DND-41 (cell line): Measurements from ENCODE around the gene SCLY.

Experiments used
- EZH2 ChIP-seq: IDR thresholded peaks from 3 replicates; pipeline ENCODE4 v1.6.1; 2012; ENCODE audit warnings: borderline replicate concordance, low read depth, mild to moderate bottlenecking, moderate library complexity, low read length, inconsistent platforms; ENCODE audit not compliant: severe bottlenecking
- TF ChIP-seq, protein P1 (sequence below): IDR thresholded peaks from 2 replicates; pipeline ENCODE4 v1.5.1; 2012; ENCODE audit warnings: borderline replicate concordance, low read length, moderate library complexity, mild to moderate bottlenecking; ENCODE audit not compliant: poor library complexity, severe bottlenecking; ENCODE audit errors: extremely low read depth

DNA sequence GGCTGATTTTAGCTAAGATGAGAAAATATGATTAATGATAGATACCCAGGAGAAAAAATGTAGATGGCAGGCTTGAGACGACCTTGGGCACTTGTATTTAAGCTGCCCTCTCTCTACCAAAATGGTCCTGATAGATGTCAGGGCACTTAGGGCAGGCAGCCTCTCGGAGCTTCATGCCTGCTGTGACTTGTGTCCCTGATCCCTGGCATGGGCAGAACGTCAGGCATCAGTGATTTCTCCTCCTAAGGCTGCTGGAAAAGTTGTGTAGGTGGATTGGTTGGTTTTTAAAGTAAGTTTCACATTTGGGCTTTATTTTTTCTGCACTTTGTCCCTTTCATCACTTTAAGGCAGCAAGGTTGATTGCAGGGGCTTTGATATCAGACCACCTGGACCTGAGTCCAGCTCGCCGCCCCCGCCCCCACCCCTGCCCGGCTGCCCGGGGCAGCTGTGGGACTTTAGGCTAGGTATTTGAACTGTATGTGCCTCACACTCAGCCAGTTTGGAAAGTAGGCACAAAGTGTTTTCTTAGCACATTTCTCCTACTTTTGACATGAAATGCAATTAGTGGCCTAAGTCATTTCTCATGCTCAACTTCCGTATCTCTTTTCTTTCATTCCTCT is 35.0 kb upstream of the SCLY start:
- TF ChIP-seq, protein P1, sequence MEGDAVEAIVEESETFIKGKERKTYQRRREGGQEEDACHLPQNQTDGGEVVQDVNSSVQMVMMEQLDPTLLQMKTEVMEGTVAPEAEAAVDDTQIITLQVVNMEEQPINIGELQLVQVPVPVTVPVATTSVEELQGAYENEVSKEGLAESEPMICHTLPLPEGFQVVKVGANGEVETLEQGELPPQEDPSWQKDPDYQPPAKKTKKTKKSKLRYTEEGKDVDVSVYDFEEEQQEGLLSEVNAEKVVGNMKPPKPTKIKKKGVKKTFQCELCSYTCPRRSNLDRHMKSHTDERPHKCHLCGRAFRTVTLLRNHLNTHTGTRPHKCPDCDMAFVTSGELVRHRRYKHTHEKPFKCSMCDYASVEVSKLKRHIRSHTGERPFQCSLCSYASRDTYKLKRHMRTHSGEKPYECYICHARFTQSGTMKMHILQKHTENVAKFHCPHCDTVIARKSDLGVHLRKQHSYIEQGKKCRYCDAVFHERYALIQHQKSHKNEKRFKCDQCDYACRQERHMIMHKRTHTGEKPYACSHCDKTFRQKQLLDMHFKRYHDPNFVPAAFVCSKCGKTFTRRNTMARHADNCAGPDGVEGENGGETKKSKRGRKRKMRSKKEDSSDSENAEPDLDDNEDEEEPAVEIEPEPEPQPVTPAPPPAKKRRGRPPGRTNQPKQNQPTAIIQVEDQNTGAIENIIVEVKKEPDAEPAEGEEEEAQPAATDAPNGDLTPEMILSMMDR = no peak
- TF ChIP-seq EZH2 = no peak
